GM12878 (cell line): ENCODE data around the gene ZFP64. TPM values are rescaled to one million over a fixed set of nuclear protein-coding genes. Genes with fewer than 3 reads are reported as not detected.

Source experiments
- ASH2L ChIP-seq: fragments of 300-600, 200-600 bp; sonication (generic); IDR thresholded peaks from 2 replicates; pipeline ENCODE4 v1.6.1; 2017; ENCODE audit warnings: low read depth, mild to moderate bottlenecking, borderline replicate concordance
- BCL11A ChIP-seq: IDR thresholded peaks from 2 replicates; pipeline ENCODE4 v1.6.1; 2011; ENCODE audit warnings: low read depth, low read length
- DPF2 ChIP-seq: fragments of 450-650 bp; IDR thresholded peaks from 2 replicates; pipeline ENCODE4 v1.6.1; 2017; ENCODE audit warnings: mild to moderate bottlenecking
- HDGF ChIP-seq: fragments of 450-650 bp; IDR thresholded peaks from 2 replicates; pipeline ENCODE4 v1.6.1; 2016; ENCODE audit warnings: antibody characterized with exemption
- IRF3 ChIP-seq: fragments of 450-650 bp; IDR thresholded peaks from 2 replicates; pipeline ENCODE4 v1.6.1; 2014; ENCODE audit warnings: mild to moderate bottlenecking
- IRF5 ChIP-seq: fragments of 450-650 bp; IDR thresholded peaks from 2 replicates; pipeline ENCODE4 v1.6.1; 2017; ENCODE audit warnings: borderline replicate concordance
- KLF5 ChIP-seq: fragments of 450-650 bp; IDR thresholded peaks from 2 replicates; pipeline ENCODE4 v1.6.1; 2014; ENCODE audit warnings: mild to moderate bottlenecking; ENCODE audit not compliant: partially characterized antibody
- MEF2A ChIP-seq: IDR thresholded peaks from 2 replicates; pipeline ENCODE4 v1.6.1; 2011; ENCODE audit warnings: low read depth, mild to moderate bottlenecking, low read length, moderate library complexity; ENCODE audit not compliant: insufficient read depth
- MTA2 ChIP-seq: fragments of 450-650 bp; IDR thresholded peaks from 2 replicates; pipeline ENCODE4 v1.6.1; 2016; ENCODE audit warnings: low read depth, mild to moderate bottlenecking, moderate library complexity
- MYC ChIP-seq: IDR thresholded peaks from 2 replicates; pipeline ENCODE4 v1.6.1; 2011; ENCODE audit warnings: mild to moderate bottlenecking, low read length, moderate library complexity, inconsistent platforms; ENCODE audit not compliant: insufficient read depth, insufficient replicate concordance, insufficient read length, severe bottlenecking
- NBN ChIP-seq: fragments of 450-650 bp; IDR thresholded peaks from 2 replicates; pipeline ENCODE4 v1.6.1; 2016
- NFXL1 ChIP-seq: fragments of 450-650 bp; IDR thresholded peaks from 2 replicates; pipeline ENCODE4 v1.6.1; 2017; ENCODE audit warnings: antibody characterized with exemption, mild to moderate bottlenecking, borderline replicate concordance
- NR2C1 ChIP-seq: fragments of 450-650 bp; IDR thresholded peaks from 2 replicates; pipeline ENCODE4 v1.6.1; 2017; ENCODE audit warnings: antibody characterized with exemption, mild to moderate bottlenecking, moderate library complexity
- NR2F1 ChIP-seq: fragments of 450-650 bp; conservative IDR thresholded peaks from 2 replicates; pipeline ENCODE4 v1.6.1; 2017; ENCODE audit warnings: mild to moderate bottlenecking
- POLR2AphosphoS2 ChIP-seq: IDR thresholded peaks from 2 replicates; pipeline ENCODE4 v1.6.1; 2011; ENCODE audit warnings: low read depth, mild to moderate bottlenecking, low read length, improper control_type of control experiment, moderate library complexity
- RAD51 ChIP-seq: fragments of 450-650 bp; IDR thresholded peaks from 2 replicates; pipeline ENCODE4 v1.6.1; 2016; ENCODE audit warnings: moderate library complexity, mild to moderate bottlenecking, inconsistent platforms
- SMARCA5 ChIP-seq: fragments of 450-650 bp; IDR thresholded peaks from 2 replicates; pipeline ENCODE4 v1.6.1; 2017; ENCODE audit warnings: mild to moderate bottlenecking
- SPI1 ChIP-seq: IDR thresholded peaks from 2 replicates; pipeline ENCODE4 v1.6.1; 2011; ENCODE audit warnings: low read depth, mild to moderate bottlenecking, low read length, moderate library complexity, borderline replicate concordance; ENCODE audit not compliant: insufficient read depth
- STAT3 ChIP-seq: IDR thresholded peaks from 2 replicates; pipeline ENCODE4 v1.6.1; 2011; ENCODE audit warnings: low read depth, low read length, improper control_type of control experiment
- SUZ12 ChIP-seq: fragments of 200-600 bp; sonication (generic); IDR thresholded peaks from one replicate; pipeline ENCODE4 v1.6.1; 2018; ENCODE audit warnings: antibody characterized with exemption, mild to moderate bottlenecking; ENCODE audit not compliant: unreplicated experiment
- USF1 ChIP-seq: IDR thresholded peaks from 2 replicates; pipeline ENCODE4 v1.6.1; 2011; ENCODE audit warnings: borderline replicate concordance, low read depth, mild to moderate bottlenecking, moderate library complexity, mixed read lengths, low read length; ENCODE audit not compliant: insufficient read depth; ENCODE audit errors: extremely low read length
- YY1 ChIP-seq: IDR thresholded peaks from 2 replicates; pipeline ENCODE4 v1.6.1; 2011; ENCODE audit warnings: low read depth, mild to moderate bottlenecking, low read length
- ZBTB11 ChIP-seq: fragments of 450-650 bp; formaldehyde crosslinking; IDR thresholded peaks from 2 replicates; pipeline ENCODE4 v1.5.0; 2022; ENCODE audit warnings: mild to moderate bottlenecking, missing genetic modification characterization
- ZNF622 ChIP-seq: fragments of 450-650 bp; IDR thresholded peaks from 2 replicates; pipeline ENCODE4 v1.6.1; 2017; ENCODE audit warnings: mild to moderate bottlenecking, inconsistent platforms
- ZSCAN29 ChIP-seq: fragments of 450-650 bp; IDR thresholded peaks from 2 replicates; pipeline ENCODE4 v1.6.1; 2017; ENCODE audit warnings: mild to moderate bottlenecking, moderate library complexity
- polyA plus RNA-seq, 11 experiments: library from polyadenylated mRNA; depleted of rRNA in 4 of 11; unstranded in 6 of 11; stranded (reverse) in 5 of 11; fragments of >200 nt; fragmentation: Nextera tagmentation in 4 of 11; fragmentation: Illumina TruSeq in 1 of 11; extraction: Ambion mirVana in 4 of 11; extraction: Trizol in 1 of 11; gene quantifications; 1 replicate in 1 of 11; 2 replicates in 10 of 11; pipeline versions ENCODE4 v1.2.1 to v1.2.3, GENCODE V29; 2011 to 2016; ENCODE audit warnings: inconsistent platforms in 2 of 11, missing spikeins in 2 of 11, low read depth in 1 of 11
- total RNA-seq, 4 experiments: library from RNA; depleted of rRNA in 3 of 4; stranded (reverse); fragments of >200 nt in 3 of 4; fragmentation: Illumina TruSeq in 1 of 4; extraction: Trizol in 1 of 4; gene quantifications; 2 replicates each; pipeline versions ENCODE4 v1.2.1 to v1.2.3, GENCODE V29; 2013 to 2021

ZFP64 gene
- total and polyA plus RNA-seq, 10 of the 15 experiments (the other 5 are each of a cell fraction or from before 2014, with no cell fraction given), result 2.3 to 21.8 (median 11.8) TPM

- no peak for TF ChIP-seq IRF3
- TF ChIP-seq MEF2A, result no peak
- TF ChIP-seq RAD51, result no peak
- TF ChIP-seq USF1, result no peak
- TF ChIP-seq KLF5, result no peak
- no peak for TF ChIP-seq NFXL1
- TF ChIP-seq STAT3, result no peak
- TF ChIP-seq SPI1, result no peak
- no peak for TF ChIP-seq MYC
- TF ChIP-seq YY1, result 0 out of 2 replicates have a peak, but pooled peaks have one; percentile 9
- 0 out of 2 replicates have a peak, but pooled peaks have one; percentile 61 for TF ChIP-seq NBN
- TF ChIP-seq POLR2AphosphoS2, result no peak
- TF ChIP-seq BCL11A, result no peak
- TF ChIP-seq NR2C1, result 0 out of 2 replicates have a peak, but pooled peaks have one; percentile 9
- TF ChIP-seq MTA2, result peak; percentile 40; the same call in 1 of the 2 replicates
- TF ChIP-seq ZBTB11 (CRISPR knock-in tag), result no peak
- TF ChIP-seq SMARCA5, result no peak; the same call in 1 of the 2 replicates
- no peak for TF ChIP-seq SUZ12
- TF ChIP-seq ASH2L, result no peak
- TF ChIP-seq ZSCAN29, result no peak
- peak; percentile 26; the same call in 1 of the 2 replicates for TF ChIP-seq DPF2
- 0 out of 2 replicates have a peak, but pooled peaks have one; percentile 16 for TF ChIP-seq NR2F1
- no peak for TF ChIP-seq IRF5
- 0 out of 2 replicates have a peak, but pooled peaks have one; percentile 26 for TF ChIP-seq HDGF
- TF ChIP-seq ZNF622, result no peak
These were observed 538 bp upstream of the ZFP64 start (continued) for GRCh38 chr20:52191916-52192718.
